Naive thymus-derived CD4-positive, alpha-beta T cell (primary cell): ENCODE results near the gene RIGI. TPM values are rescaled to one million over a fixed set of nuclear protein-coding genes. Genes with fewer than 3 reads are reported as not detected.
A peak's percentile ranks its signal among the peaks of the same experiment; 100 is the strongest.

Experiments
- ATAC-seq: fragments of 150-1000 bp; cut with Tn5 transposase; 2 replicates; pipeline ENCODE4 v1.10.0; 2021; ENCODE audit warnings: mild to moderate bottlenecking, moderate library complexity
- CTCF ChIA-PET: fragments of 350-600 bp; sonication (Branson Sonifier 250); formaldehyde crosslinking; loops from one replicate; lab custom pipeline; 2021; ENCODE audit warnings: antibody characterized with exemption; lab: Charles Lee
- POLR2A ChIA-PET: fragments of 350-600 bp; sonication (Branson Sonifier 250); formaldehyde crosslinking; loops from one replicate; lab custom pipeline; 2021; ENCODE audit warnings: antibody characterized with exemption, inconsistent platforms; lab: Charles Lee
- DNase-seq, 9 donors: peaks; one replicate each; pipeline versions ENCODE4 v3.0.0 to v3.0.0-alpha.2; 2020 to 2022; ENCODE audit warnings: mixed read lengths in 1 of 9
- H3K27ac ChIP-seq: one replicate; pipeline ENCODE4 v1.7.0; 2013; ENCODE audit warnings: mild to moderate bottlenecking, low read depth, low read length, moderate library complexity
- H3K27me3 ChIP-seq, 2 donors: one replicate each; pipeline ENCODE4 v1.7.0; 2013; ENCODE audit warnings: low read length in 2 of 2, mild to moderate bottlenecking in 2 of 2, moderate library complexity in 2 of 2; ENCODE audit not compliant: control insufficient read depth in 2 of 2, insufficient read depth in 2 of 2
- H3K36me3 ChIP-seq, 3 experiments: 1 replicate in 2 of 3; 2 replicates in 1 of 3; pipeline ENCODE4 v1.7.0; 2013; ENCODE audit warnings: low read length in 3 of 3, mild to moderate bottlenecking in 3 of 3, moderate library complexity in 1 of 3; ENCODE audit not compliant: insufficient read depth in 3 of 3, control insufficient read depth in 2 of 3
- H3K4me1 ChIP-seq, 2 donors: one replicate each; pipeline ENCODE4 v1.7.0; 2013; ENCODE audit warnings: low read length in 2 of 2, mild to moderate bottlenecking in 2 of 2, moderate library complexity in 1 of 2; ENCODE audit not compliant: control insufficient read depth in 2 of 2, insufficient read depth in 2 of 2
- H3K4me3 ChIP-seq: 2 replicates; pipeline ENCODE4 v1.7.0; 2013; ENCODE audit warnings: mild to moderate bottlenecking, low read length
- H3K9me3 ChIP-seq, 3 experiments: 1 replicate in 2 of 3; 2 replicates in 1 of 3; pipeline ENCODE4 v1.7.0; 2013; ENCODE audit warnings: low read length in 3 of 3; ENCODE audit not compliant: control insufficient read depth in 2 of 3
- H3K27ac Mint-ChIP-seq, 9 donors: one replicate each; pipeline ENCODE4 v1.8.0; 2020 to 2022; ENCODE audit warnings: mixed read lengths in 9 of 9, mild to moderate bottlenecking in 8 of 9, moderate library complexity in 5 of 9, inconsistent platforms in 2 of 9
- H3K27me3 Mint-ChIP-seq, 5 donors: one replicate each; pipeline ENCODE4 v1.8.0; 2021 to 2022; ENCODE audit warnings: mixed read lengths in 5 of 5, mild to moderate bottlenecking in 1 of 5
- H3K36me3 Mint-ChIP-seq, 5 donors: one replicate each; pipeline ENCODE4 v1.8.0; 2020 to 2022; ENCODE audit warnings: mixed read lengths in 5 of 5, mild to moderate bottlenecking in 3 of 5, inconsistent platforms in 1 of 5
- H3K4me1 Mint-ChIP-seq, 7 donors: one replicate each; pipeline ENCODE4 v1.8.0; 2020 to 2022; ENCODE audit warnings: mixed read lengths in 7 of 7, mild to moderate bottlenecking in 3 of 7, inconsistent platforms in 1 of 7
- H3K4me3 Mint-ChIP-seq, 10 donors: one replicate each; pipeline ENCODE4 v1.8.0; 2020 to 2022; ENCODE audit warnings: mild to moderate bottlenecking in 10 of 10, mixed read lengths in 10 of 10, moderate library complexity in 6 of 10, inconsistent platforms in 2 of 10
- H3K9me3 Mint-ChIP-seq, 11 donors: one replicate each; pipeline ENCODE4 v1.8.0; 2020 to 2022; ENCODE audit warnings: mixed read lengths in 11 of 11, mild to moderate bottlenecking in 4 of 11, inconsistent platforms in 1 of 11, moderate library complexity in 1 of 11
- intact Hi-C, 2 donors: fragments of 100-400 bp; cut with micrococcal nuclease; formaldehyde crosslinking; loops; one replicate each; pipeline ENCODE4 v1.15.1; 2023
- polyA plus RNA-seq, 2 donors: library from polyadenylated mRNA; unstranded; fragments of 300-500 nt; fragmentation: Illumina TruSeq; gene quantifications; one replicate each; pipeline ENCODE4 v1.2.3, GENCODE V29; 2021
- total RNA-seq, 6 experiments: library from RNA in 5 of 6; stranded (reverse) in 5 of 6; gene quantifications; 1 replicate in 5 of 6; 2 replicates in 1 of 6; pipeline ENCODE4 v1.2.3 and lab custom pipeline; 2021 to 2026

Gene RIGI
- total RNA-seq (10 to 100 TPM in 4 of 5 experiments, 1 to 10 TPM in 1; 8.6 to 29.6 (median 26.8) TPM), polyA plus RNA-seq (10 to 100 TPM; 12.6 to 17.3 TPM), total RNA-seq (lab: John Stamatoyannopoulos, UW) (18.3 reads per million, percentile 48 among the genes with 10 or more reads in this experiment)

GRCh38 chr9:32526041-32526706 is at the start of gene RIGI:
TSS of gene RIGI (minus strand) at chr9:32526196. CDS start at chr9:32526166, 30 bp downstream.
- Histone ChIP-seq H3K27me3 (no peaks in the 10 kb centered on the region), H3K9me3 (no peaks in the 10 kb centered on the region), H3K4me1 (peaks cover 9 to 29% of the 10 kb centered on the region in 2 donors), H3K27ac (peak within 1 kb of the TSS; percentile 90), H3K36me3 (no peaks in the 10 kb centered on the region), H3K4me3 (peak within 1 kb of the TSS; percentile 98)
- ChIA-PET POLR2A (interaction anchor here (0.6 to 2.6 kb wide), 8 partner anchors 10 to 1804 kb away, joined by 3 to 50 read pairs (median 4); partner anchors contain the start of genes ACO1, NDUFB6, SMIM27 and TOPORS), CTCF (interaction anchor here (0.9 to 3.8 kb wide), 13 partner anchors 9 to 150 kb away, joined by 3 to 51 read pairs (median 5); partner anchors contain the start of gene NDUFB6)
- ATAC-seq (peak; percentile 84), DNase-seq (peak; percentile 52 to 85 (median 77))
- intact Hi-C loops: loop anchor here (1.0 to 5.0 kb wide), 9 partner anchors 13 to 147 kb away; partner anchors contain the start of genes ACO1 (in 2 of the 2) and NDUFB6 (in 2 of the 2)
- H3K36me3 Mint-ChIP-seq: peaks cover 7 to 40% (median 26%) of the 10 kb centered on the region in 5 donors
- peak within 1 kb of the TSS; percentile 84 to 98 (median 91) for H3K27ac Mint-ChIP-seq
- peaks cover 35 to 61% (median 58%) of the 10 kb centered on the region in 7 donors for H3K4me1 Mint-ChIP-seq
- no peaks in the 10 kb centered on the region for H3K27me3 Mint-ChIP-seq
- peaks cover 0 to 13% (median 1%) of the 10 kb centered on the region in 11 donors for H3K9me3 Mint-ChIP-seq
- H3K4me3 Mint-ChIP-seq: peak within 1 kb of the TSS; percentile 83 to 99 (median 96)

- Mint-ChIP-seq H3K9me3 (no peaks in the 10 kb centered on the region), H3K27ac (peak overlapping the region in 2 of 9 donors; percentile 22 to 49), H3K4me3 (no peak overlapping the region), H3K27me3 (peaks cover 0 to 26% (median 3%) of the 10 kb centered on the region in 5 donors), H3K4me1 (peaks cover 15 to 35% (median 26%) of the 10 kb centered on the region in 7 donors), H3K36me3 (peaks cover 0 to 5% (median 2%) of the 10 kb centered on the region in 5 donors)
- Histone ChIP-seq H3K27me3 (no peaks in the 10 kb centered on the region), H3K4me3 (no peak overlapping the region), H3K27ac (no peak overlapping the region), H3K36me3 (no peaks in the 10 kb centered on the region), H3K9me3 (no peaks in the 10 kb centered on the region), H3K4me1 (peaks cover 14 to 20% of the 10 kb centered on the region in 2 donors)
- intact Hi-C loops: loop anchor here in 1 of 2 donors (5.0 to 10.0 kb wide), 3 partner anchors 502 to 1310 kb away; partner anchors contain the start of genes B4GALT1 and SMU1
- CTCF ChIA-PET: interaction anchor here (3.4 to 11.8 kb wide), 3 partner anchors 23 to 197 kb away, joined by 14 to 261 read pairs (median 48); partner anchors contain the start of genes RIGI, SMIM27 and TOPORS
- POLR2A ChIA-PET: interaction anchor here (3.2 kb wide), 1 partner anchor 191 kb away, joined by 16 read pairs; the partner anchor contains the start of gene ACO1
- DNase-seq (no peak), ATAC-seq (no peak)
Measured at GRCh38 chr9:32574858-32575257, 48.9 kb upstream of the RIGI start.

- CTCF ChIA-PET: interaction anchor here (0.7 to 11.8 kb wide), 5 partner anchors 8 to 196 kb away, joined by 3 to 261 read pairs (median 14); partner anchors contain the start of genes RIGI, SMIM27 and TOPORS
- H3K27me3 ChIP-seq: no peaks in the 10 kb centered on the region
- peak overlapping the region; percentile 86 for H3K27ac ChIP-seq
- Mint-ChIP-seq H3K27me3 (peaks cover 0 to 20% (median 0%) of the 10 kb centered on the region in 5 donors), H3K4me1 (peaks cover 18 to 38% (median 26%) of the 10 kb centered on the region in 7 donors), H3K27ac (peak overlapping the region; percentile 93 to 99 (median 99)), H3K9me3 (no peaks in the 10 kb centered on the region), H3K36me3 (peaks cover 0 to 9% (median 3%) of the 10 kb centered on the region in 5 donors), H3K4me3 (peak overlapping the region; percentile 98 to 100 (median 99))
- peaks cover 14 to 22% of the 10 kb centered on the region in 2 donors for H3K4me1 ChIP-seq
- intact Hi-C loops: loop anchor here (1.0 to 10.0 kb wide), 8 partner anchors 7 to 1309 kb away; partner anchors contain the start of genes ACO1 (in 2 of the 2), APTX (in 2 of the 2), DNAJA1 (in 2 of the 2) and RIGI (in 2 of the 2)
- peaks cover 0 to 4% (median 0%) of the 10 kb centered on the region in 3 experiments for H3K36me3 ChIP-seq
- ATAC-seq: no peak
- H3K4me3 ChIP-seq: peak overlapping the region; percentile 92
- POLR2A ChIA-PET: interaction anchor here (0.7 to 3.2 kb wide), 7 partner anchors 17 to 690 kb away, joined by 3 to 19 read pairs (median 9); partner anchors contain the start of genes ACO1, BAG1 and RIGI
- DNase-seq: no peak
- H3K9me3 ChIP-seq: no peaks in the 10 kb centered on the region
Measured at GRCh38 chr9:32573821-32574220, 47.8 kb upstream of the RIGI start.

DNA sequence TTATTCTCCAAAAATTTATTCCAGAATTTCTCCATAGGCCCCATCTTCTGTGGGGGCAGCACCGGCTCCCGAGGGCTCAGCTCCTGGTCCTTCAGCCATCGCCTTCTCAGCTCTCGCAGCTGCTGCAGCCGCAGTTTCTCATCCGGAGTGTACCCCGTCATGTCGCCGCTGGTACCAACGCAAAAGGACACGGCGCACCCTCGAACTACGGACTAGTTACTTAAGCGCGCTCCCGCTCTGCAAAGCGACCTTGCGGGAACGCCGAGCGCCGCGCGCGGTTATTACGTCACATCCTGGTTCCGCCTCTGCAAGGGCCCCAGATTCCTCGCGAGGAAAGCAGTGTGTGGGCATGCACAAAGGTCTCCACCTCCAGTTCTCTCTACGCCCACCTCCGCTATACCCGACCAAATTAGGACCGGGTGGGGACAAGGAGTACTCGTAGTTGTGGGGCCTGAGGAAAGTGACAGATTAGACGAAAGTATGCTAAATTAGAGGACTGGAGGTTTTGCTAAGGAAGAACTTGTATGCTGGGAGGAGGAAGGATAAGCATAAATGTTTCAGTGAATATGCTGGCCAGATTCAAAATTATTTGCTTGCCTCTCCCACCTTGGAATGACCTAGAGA is 47.0 kb upstream of the RIGI start, which contains the start of gene NDUFB6:
Gene NDUFB6 (minus strand): TSS at position 260 of the 624 bp plus-strand sequence. CDS start 99 bp downstream, at position 161.
- DNase-seq: peak; percentile 91 to 98 (median 96)
- intact Hi-C loops: loop anchor here (1.0 to 10.0 kb wide), 11 partner anchors 8 to 1308 kb away; partner anchors contain the start of genes ACO1 (in 2 of the 2), APTX (in 2 of the 2), DNAJA1 (in 2 of the 2) and RIGI (in 2 of the 2)
- ATAC-seq: peak; percentile 89
- no peaks in the 10 kb centered on the region for H3K9me3 Mint-ChIP-seq
- peak within 1 kb of the TSS; percentile 98 to 100 (median 99) for H3K4me3 Mint-ChIP-seq
- peaks cover 18 to 42% (median 27%) of the 10 kb centered on the region in 7 donors for H3K4me1 Mint-ChIP-seq
- H3K9me3 ChIP-seq: no peaks in the 10 kb centered on the region
- peaks cover 0 to 4% (median 0%) of the 10 kb centered on the region in 3 experiments for H3K36me3 ChIP-seq
- ChIA-PET POLR2A (interaction anchor here (0.7 to 3.2 kb wide), 15 partner anchors 9 to 691 kb away, joined by 3 to 19 read pairs (median 4); partner anchors contain the start of genes ACO1, BAG1, RIGI and SMIM27), CTCF (interaction anchor here (0.7 to 11.8 kb wide), 9 partner anchors 8 to 195 kb away, joined by 3 to 261 read pairs (median 7); partner anchors contain the start of genes RIGI, SMIM27 and TOPORS)
- peak within 1 kb of the TSS; percentile 92 for H3K4me3 ChIP-seq
- H3K27me3 ChIP-seq: no peaks in the 10 kb centered on the region
- peaks cover 14 to 22% of the 10 kb centered on the region in 2 donors for H3K4me1 ChIP-seq
- H3K27ac ChIP-seq: peak within 1 kb of the TSS; percentile 86
- H3K27me3 Mint-ChIP-seq: peaks cover 0 to 13% (median 0%) of the 10 kb centered on the region in 5 donors
- H3K27ac Mint-ChIP-seq: peak within 1 kb of the TSS; percentile 93 to 99 (median 99)
- peaks cover 4 to 14% (median 5%) of the 10 kb centered on the region in 5 donors for H3K36me3 Mint-ChIP-seq

- peak overlapping the region; percentile 98 to 100 (median 99) for H3K4me3 Mint-ChIP-seq
- Histone ChIP-seq H3K36me3 (peaks cover 0 to 10% (median 0%) of the 10 kb centered on the region in 3 experiments), H3K27ac (peak overlapping the region; percentile 86), H3K27me3 (no peaks in the 10 kb centered on the region), H3K4me3 (peak overlapping the region; percentile 92), H3K4me1 (peaks cover 14 to 22% of the 10 kb centered on the region in 2 donors), H3K9me3 (no peaks in the 10 kb centered on the region)
- ChIA-PET CTCF (interaction anchor here (0.6 to 11.8 kb wide), 10 partner anchors 9 to 194 kb away, joined by 3 to 261 read pairs (median 7); partner anchors contain the start of genes RIGI, SMIM27 and TOPORS), POLR2A (interaction anchor here (0.9 to 3.2 kb wide), 13 partner anchors 9 to 194 kb away, joined by 3 to 19 read pairs (median 4); partner anchors contain the start of genes ACO1, RIGI, SMIM27 and TOPORS)
- peaks cover 0 to 10% (median 0%) of the 10 kb centered on the region in 5 donors for H3K27me3 Mint-ChIP-seq
- no peaks in the 10 kb centered on the region for H3K9me3 Mint-ChIP-seq
- ATAC-seq (peak; percentile 92), DNase-seq (peak; percentile 33 to 85 (median 77))
- peaks cover 18 to 43% (median 30%) of the 10 kb centered on the region in 7 donors for H3K4me1 Mint-ChIP-seq
- peaks cover 4 to 21% (median 10%) of the 10 kb centered on the region in 5 donors for H3K36me3 Mint-ChIP-seq
- peak overlapping the region; percentile 93 to 99 (median 99) for H3K27ac Mint-ChIP-seq
- intact Hi-C loops: loop anchor here (1.0 to 10.0 kb wide), 6 partner anchors 20 to 1307 kb away; partner anchors contain the start of genes SMIM27 (in 2 of the 2), TOPORS (in 2 of the 2), B4GALT1 (in 1 of the 2) and SMU1 (in 1 of the 2)
Measured at GRCh38 chr9:32571969-32572899, 46.2 kb upstream of the RIGI start.
